Kidney (tissue), 14 donors: Measurements from ENCODE around the gene EIF4H. TPM values are rescaled to one million over a fixed set of nuclear protein-coding genes. Genes with fewer than 3 reads are reported as not detected.

Source experiments
- DNase-seq, 5 donors: peaks; one replicate each; pipeline ENCODE4 v3.0.0-alpha.2; 2013 to 2020
- FAIRE-seq: peaks from 2 replicates; lab custom pipeline; 2012; peaks lifted over from hg19 to GRCh38; lab: Jason Lieb, UNC
- H3K27ac ChIP-seq, 2 donors: one replicate each; pipeline ENCODE4 v1.7.0; 2013; ENCODE audit warnings: low read depth in 2 of 2, low read length in 2 of 2, inconsistent platforms in 1 of 2
- H3K27me3 ChIP-seq: one replicate; pipeline ENCODE4 v1.7.1; 2013; ENCODE audit warnings: low read length, inconsistent platforms; ENCODE audit not compliant: control insufficient read depth, insufficient read depth
- H3K36me3 ChIP-seq, 3 donors: one replicate each; pipeline versions ENCODE4 v1.7.0 to v1.7.1; 2013; ENCODE audit warnings: low read length in 3 of 3, control low read depth in 1 of 3, inconsistent platforms in 1 of 3; ENCODE audit not compliant: insufficient read depth in 3 of 3, control insufficient read depth in 2 of 3
- H3K4me1 ChIP-seq, 3 donors: one replicate each; pipeline versions ENCODE4 v1.7.0 to v1.7.1; 2013; ENCODE audit warnings: low read length in 3 of 3, inconsistent platforms in 1 of 3, low read depth in 1 of 3; ENCODE audit not compliant: control insufficient read depth in 2 of 3, insufficient read depth in 2 of 3
- H3K4me3 ChIP-seq, 3 donors: one replicate each; pipeline versions ENCODE4 v1.7.0 to v1.8.1; 2013; ENCODE audit warnings: low read length in 3 of 3, control low read depth in 1 of 3, inconsistent platforms in 1 of 3
- H3K9ac ChIP-seq, 3 donors: one replicate each; pipeline versions ENCODE4 v1.7.0 to v1.7.1; 2013; ENCODE audit warnings: low read length in 3 of 3, control low read depth in 1 of 3, inconsistent platforms in 1 of 3
- H3K9me3 ChIP-seq, 3 donors: one replicate each; pipeline versions ENCODE4 v1.7.0 to v1.7.1; 2013; ENCODE audit warnings: low read length in 3 of 3, control low read depth in 1 of 3, inconsistent platforms in 1 of 3; ENCODE audit not compliant: control insufficient read depth in 2 of 3, insufficient read depth in 1 of 3
- intact Hi-C: fragments of 100-400 bp; cut with DNase I; formaldehyde crosslinking; loops from one replicate; pipeline ENCODE4 v1.11.1; 2022
- polyA plus RNA-seq: library from polyadenylated mRNA; stranded (reverse); fragments of 350-450 nt; fragmentation: Illumina TruSeq; extraction: RNeasy Lipid Tissue Mini Kit (QIAGEN cat#74804); gene quantifications from one replicate; pipeline ENCODE4 v1.2.3, GENCODE V29; 2014; ENCODE audit warnings: low read depth, low replicate concordance; ENCODE audit not compliant: insufficient read depth
- total RNA-seq: library from RNA; stranded (reverse); fragmentation: NEBNext Ultra II Directional; extraction: Animal tissue kit (Norgen Biotek cat#: 25700); gene quantifications from one replicate; pipeline ENCODE4 v1.2.1, GENCODE V29; 2021
- TF ChIP-seq, protein P1 (sequence below): IDR thresholded peaks from 3 replicates; pipeline ENCODE4 v1.5.1; 2012; ENCODE audit warnings: mild to moderate bottlenecking, moderate library complexity, borderline replicate concordance; ENCODE audit not compliant: insufficient read depth; ENCODE audit errors: extremely low read depth
- donor health status: control.
- donor health status: control.
- donor health status: control.
- donor health status: control.
- donor health status: control.
- donor health status: DM: yes; HTN: yes; CAD: no.
- donor health status: Normal renal cell carcinoma (clear cell type).

The EIF4H gene
- total and polyA plus RNA-seq, 2 donors from 2014 or later, result 153 to 240 TPM

DNA sequence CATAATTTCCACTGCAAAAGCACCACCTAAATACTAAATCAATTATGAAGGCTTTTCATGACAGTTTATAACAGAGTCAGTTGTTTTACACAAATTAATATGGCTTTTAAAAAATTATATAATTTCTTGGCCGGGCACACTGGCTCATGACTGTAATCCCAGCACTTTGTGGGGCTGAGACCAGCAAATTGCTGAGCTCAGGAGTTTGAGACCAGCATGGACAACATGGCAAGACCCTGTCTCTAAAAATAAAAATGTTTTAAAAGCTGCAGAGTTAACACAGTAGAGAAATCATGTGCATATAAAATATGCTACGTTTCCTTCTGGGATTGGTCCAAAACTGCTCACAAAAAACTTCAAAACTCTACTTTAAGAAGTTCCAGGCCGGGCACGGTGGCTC, 43.6 kb upstream of the EIF4H start:
- Histone ChIP-seq H3K9ac (no peak overlapping the region), H3K36me3 (no peaks in the 10 kb centered on the region), H3K27ac (no peak overlapping the region), H3K4me1 (no peaks in the 10 kb centered on the region), H3K27me3 (no peaks in the 10 kb centered on the region), H3K4me3 (no peak overlapping the region), H3K9me3 (no peaks in the 10 kb centered on the region)
- intact Hi-C loops, result no loop called here
- no peak for DNase-seq
- no peak for FAIRE-seq
- TF ChIP-seq, protein P1, sequence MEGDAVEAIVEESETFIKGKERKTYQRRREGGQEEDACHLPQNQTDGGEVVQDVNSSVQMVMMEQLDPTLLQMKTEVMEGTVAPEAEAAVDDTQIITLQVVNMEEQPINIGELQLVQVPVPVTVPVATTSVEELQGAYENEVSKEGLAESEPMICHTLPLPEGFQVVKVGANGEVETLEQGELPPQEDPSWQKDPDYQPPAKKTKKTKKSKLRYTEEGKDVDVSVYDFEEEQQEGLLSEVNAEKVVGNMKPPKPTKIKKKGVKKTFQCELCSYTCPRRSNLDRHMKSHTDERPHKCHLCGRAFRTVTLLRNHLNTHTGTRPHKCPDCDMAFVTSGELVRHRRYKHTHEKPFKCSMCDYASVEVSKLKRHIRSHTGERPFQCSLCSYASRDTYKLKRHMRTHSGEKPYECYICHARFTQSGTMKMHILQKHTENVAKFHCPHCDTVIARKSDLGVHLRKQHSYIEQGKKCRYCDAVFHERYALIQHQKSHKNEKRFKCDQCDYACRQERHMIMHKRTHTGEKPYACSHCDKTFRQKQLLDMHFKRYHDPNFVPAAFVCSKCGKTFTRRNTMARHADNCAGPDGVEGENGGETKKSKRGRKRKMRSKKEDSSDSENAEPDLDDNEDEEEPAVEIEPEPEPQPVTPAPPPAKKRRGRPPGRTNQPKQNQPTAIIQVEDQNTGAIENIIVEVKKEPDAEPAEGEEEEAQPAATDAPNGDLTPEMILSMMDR, result no peak

DNA sequence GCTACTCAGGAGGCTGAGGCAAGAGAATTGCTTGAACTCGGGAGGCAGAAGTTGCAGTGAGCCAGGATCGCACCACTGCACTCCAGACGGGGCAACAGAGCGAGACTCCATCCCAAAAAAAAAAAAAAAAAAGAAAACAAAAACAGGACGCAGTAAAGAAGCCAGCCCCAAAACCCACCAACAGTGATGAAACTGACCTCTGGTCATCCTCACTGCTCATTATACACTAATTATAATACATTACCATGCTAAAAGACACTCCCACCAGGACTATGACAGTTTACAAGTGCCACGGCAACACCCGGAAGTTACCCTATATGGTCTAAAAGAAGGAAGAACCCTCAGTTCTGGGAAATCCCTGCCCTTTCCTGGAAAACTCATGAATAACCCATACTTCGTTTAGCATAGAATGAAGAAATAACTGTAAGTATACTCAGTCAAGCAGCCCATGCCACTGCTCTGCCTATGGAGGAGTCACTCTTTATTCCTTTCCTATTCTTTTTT, 40.0 kb upstream of the EIF4H start:
- Histone ChIP-seq H3K9ac (no peak overlapping the region), H3K27me3 (no peaks in the 10 kb centered on the region), H3K27ac (no peak overlapping the region), H3K4me1 (no peaks in the 10 kb centered on the region), H3K4me3 (no peak overlapping the region), H3K36me3 (no peaks in the 10 kb centered on the region), H3K9me3 (no peaks in the 10 kb centered on the region)
- peak in 1 of 5 donors; percentile 16 for DNase-seq
- no peak for FAIRE-seq
- TF ChIP-seq, protein P1, result no peak
- intact Hi-C loops, result no loop called here

DNA sequence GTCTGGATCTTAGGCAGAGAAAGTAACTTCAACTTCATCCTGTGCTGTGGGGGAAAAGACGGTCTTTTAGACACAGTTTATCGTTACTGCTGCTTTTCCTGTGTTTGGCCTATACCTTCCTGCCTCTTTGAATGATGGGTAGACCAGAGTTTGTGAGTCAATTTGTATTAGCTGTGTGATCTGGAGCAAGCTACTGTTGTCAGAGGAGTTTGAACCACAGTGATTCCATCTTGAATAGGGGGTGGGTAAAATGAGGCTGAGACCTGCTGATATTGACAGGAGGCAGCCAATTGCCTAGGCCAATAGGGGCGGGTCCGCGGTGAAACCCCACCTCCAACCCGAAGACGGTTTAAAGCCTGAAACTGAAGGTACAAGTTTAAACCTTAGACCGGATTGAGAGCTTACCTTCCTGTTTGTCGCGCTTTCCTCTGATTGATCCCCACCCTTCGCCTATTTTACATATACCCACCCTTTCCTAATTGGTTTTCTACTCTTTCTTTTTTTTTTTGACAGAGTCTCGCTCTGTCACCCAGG, 35.8 kb upstream of the EIF4H start:
- TF ChIP-seq, protein P1, result no peak
- Histone ChIP-seq H3K36me3 (no peaks in the 10 kb centered on the region), H3K9me3 (no peaks in the 10 kb centered on the region), H3K4me3 (no peak overlapping the region), H3K4me1 (no peaks in the 10 kb centered on the region), H3K27ac (no peak overlapping the region), H3K27me3 (no peaks in the 10 kb centered on the region), H3K9ac (no peak overlapping the region)
- DNase-seq (no peak), FAIRE-seq (no peak)
- intact Hi-C loops, result no loop called here
